Breast epithelium (tissue), 4 donors: ENCODE results near the gene PDZD8. TPM values are rescaled to one million over a fixed set of nuclear protein-coding genes. Genes with fewer than 3 reads are reported as not detected.

ENCODE experiments used
- DNase-seq, 2 donors: peaks; one replicate each; pipeline ENCODE4 v3.0.0-alpha.2; 2019; ENCODE audit warnings: low spot score in 2 of 2
- H3K27ac ChIP-seq, 2 donors: fragments of 200-600 bp; sonication (generic) in 1 of 2; one replicate each; pipeline ENCODE4 v1.5.1; 2016 to 2019; ENCODE audit warnings: mild to moderate bottlenecking in 1 of 2
- H3K27me3 ChIP-seq, 2 donors: fragments of 200-600 bp; sonication (generic) in 1 of 2; one replicate each; pipeline versions ENCODE4 v1.5.1 to v1.6.0; 2017 to 2019; ENCODE audit warnings: control low read depth in 1 of 2, mild to moderate bottlenecking in 1 of 2
- H3K36me3 ChIP-seq: fragments of 200-600 bp; one replicate; pipeline ENCODE4 v1.5.1; 2019
- H3K4me1 ChIP-seq, 2 donors: fragments of 200-600 bp; sonication (generic); one replicate each; pipeline ENCODE4 v1.5.1; 2016 to 2019; ENCODE audit warnings: control low read depth in 1 of 2
- H3K4me3 ChIP-seq, 3 donors: fragments of 200-600 bp; sonication (generic); 1 replicate in 2 of 3; 2 replicates in 1 of 3; pipeline ENCODE4 v1.5.1; 2016 to 2019; ENCODE audit warnings: mild to moderate bottlenecking in 3 of 3, moderate library complexity in 2 of 3
- H3K9me3 ChIP-seq, 2 donors: fragments of 200-600 bp; sonication (generic) in 1 of 2; one replicate each; pipeline ENCODE4 v1.5.1; 2016 to 2019; ENCODE audit warnings: control low read depth in 1 of 2
- CTCF ChIP-seq, 3 donors: fragments of 450-650 bp; IDR thresholded peaks; one replicate each; pipeline ENCODE4 v1.5.1; 2016 to 2017; ENCODE audit warnings: antibody characterized with exemption in 3 of 3, mild to moderate bottlenecking in 3 of 3, moderate library complexity in 3 of 3
- POLR2A ChIP-seq: fragments of 450-650 bp; IDR thresholded peaks from one replicate; pipeline ENCODE4 v1.6.1; 2016; ENCODE audit warnings: antibody characterized with exemption, mild to moderate bottlenecking, moderate library complexity
- POLR2AphosphoS5 ChIP-seq, 3 donors: sonication (generic); formaldehyde crosslinking; IDR thresholded peaks; one replicate each; pipeline ENCODE4 v1.6.1; 2017; ENCODE audit warnings: antibody characterized with exemption in 3 of 3
- intact Hi-C: fragments of 100-400 bp; cut with DNase I; formaldehyde crosslinking; loops from one replicate; pipeline ENCODE4 v1.15.1; 2023; ENCODE audit warnings: low total_unique reads
- total RNA-seq, 3 donors: library from RNA; depleted of rRNA; stranded (reverse); fragments of >200 nt; gene quantifications; one replicate each; pipeline ENCODE4 v1.1.0, GENCODE V29; 2016

PDZD8 gene
- total RNA-seq, 3 donors from 2014 or later: 27.5 to 51.2 (median 27.9) TPM

- no peak overlapping the region for H3K4me3 ChIP-seq
- TF ChIP-seq POLR2AphosphoS5 (IDR thresholded peaks at IDR 0.05) (no peak), CTCF (IDR thresholded peaks at IDR 0.05) (no peak)
- no peak overlapping the region for H3K27ac ChIP-seq
- intact Hi-C loops: no loop called here
- H3K27me3 ChIP-seq: no peaks in the 10 kb centered on the region
- DNase-seq: no peak
- H3K4me1 ChIP-seq: no peaks in the 10 kb centered on the region
- H3K36me3 ChIP-seq: no peaks in the 10 kb centered on the region
- no peaks in the 10 kb centered on the region for H3K9me3 ChIP-seq
Observed at GRCh38 chr10:117353684-117354083, 21.6 kb downstream of the PDZD8 start.

- Histone ChIP-seq H3K27ac (no peak overlapping the region), H3K9me3 (no peaks in the 10 kb centered on the region), H3K36me3 (no peaks in the 10 kb centered on the region), H3K4me3 (no peak overlapping the region), H3K4me1 (no peaks in the 10 kb centered on the region), H3K27me3 (no peaks in the 10 kb centered on the region)
- no peak for TF ChIP-seq POLR2A
- TF ChIP-seq CTCF (IDR thresholded peaks at IDR 0.05): no peak
- TF ChIP-seq POLR2AphosphoS5 (IDR thresholded peaks at IDR 0.05): no peak
- intact Hi-C loops: no loop called here
- no peak for DNase-seq
Observed at GRCh38 chr10:117352724-117353123, 22.5 kb downstream of the PDZD8 start.

- Histone ChIP-seq H3K36me3 (no peaks in the 10 kb centered on the region), H3K4me3 (no peak overlapping the region), H3K4me1 (no peaks in the 10 kb centered on the region), H3K9me3 (no peaks in the 10 kb centered on the region), H3K27me3 (no peaks in the 10 kb centered on the region), H3K27ac (no peak overlapping the region)
- intact Hi-C loops: no loop called here
- TF ChIP-seq CTCF (IDR thresholded peaks at IDR 0.05): no peak
- no peak for TF ChIP-seq POLR2A
- no peak for TF ChIP-seq POLR2AphosphoS5 (IDR thresholded peaks at IDR 0.05)
- DNase-seq: no peak
Observed at GRCh38 chr10:117351996-117352395, 23.2 kb downstream of the PDZD8 start.

GRCh38 chr10:117351558-117351957 is 23.7 kb downstream of the PDZD8 start:
- intact Hi-C loops: no loop called here
- Histone ChIP-seq H3K36me3 (no peaks in the 10 kb centered on the region), H3K9me3 (no peaks in the 10 kb centered on the region), H3K27ac (no peak overlapping the region), H3K4me3 (no peak overlapping the region), H3K27me3 (no peaks in the 10 kb centered on the region), H3K4me1 (no peaks in the 10 kb centered on the region)
- no peak for TF ChIP-seq POLR2A
- no peak for TF ChIP-seq CTCF (IDR thresholded peaks at IDR 0.05)
- TF ChIP-seq POLR2AphosphoS5 (IDR thresholded peaks at IDR 0.05): no peak
- no peak for DNase-seq

GRCh38 chr10:117350909-117351308 is 24.3 kb downstream of the PDZD8 start:
- no peak for TF ChIP-seq POLR2A
- TF ChIP-seq POLR2AphosphoS5 (IDR thresholded peaks at IDR 0.05): no peak
- no peak for TF ChIP-seq CTCF (IDR thresholded peaks at IDR 0.05)
- intact Hi-C loops: no loop called here
- Histone ChIP-seq H3K27me3 (no peaks in the 10 kb centered on the region), H3K4me3 (no peak overlapping the region), H3K27ac (no peak overlapping the region), H3K9me3 (no peaks in the 10 kb centered on the region), H3K36me3 (no peaks in the 10 kb centered on the region), H3K4me1 (no peaks in the 10 kb centered on the region)
- DNase-seq: no peak
